ENCODE measurements around the gene CIC.

CIC gene

DNA sequence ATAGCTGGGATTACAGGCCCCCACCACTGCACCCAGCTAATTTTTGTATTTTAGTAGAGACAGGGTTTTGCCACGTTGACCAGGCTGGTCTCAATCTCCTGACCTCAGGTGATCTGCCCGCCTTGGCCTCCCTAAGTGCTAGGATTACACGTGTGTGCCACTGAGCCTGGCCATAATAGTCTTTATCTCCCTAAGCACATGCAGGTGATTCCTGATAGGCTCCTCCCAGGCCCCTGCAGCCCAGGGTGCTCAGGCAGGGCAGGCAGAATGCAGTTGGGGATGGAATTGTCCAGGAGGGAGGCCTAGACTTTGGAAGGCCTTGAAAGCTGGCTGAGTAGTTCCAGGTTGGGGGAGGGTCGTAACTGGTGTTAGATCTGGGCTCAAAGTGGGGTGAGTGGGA lies 40.4 kb upstream of the CIC start:
- TF ChIP-seq, protein P1, sequence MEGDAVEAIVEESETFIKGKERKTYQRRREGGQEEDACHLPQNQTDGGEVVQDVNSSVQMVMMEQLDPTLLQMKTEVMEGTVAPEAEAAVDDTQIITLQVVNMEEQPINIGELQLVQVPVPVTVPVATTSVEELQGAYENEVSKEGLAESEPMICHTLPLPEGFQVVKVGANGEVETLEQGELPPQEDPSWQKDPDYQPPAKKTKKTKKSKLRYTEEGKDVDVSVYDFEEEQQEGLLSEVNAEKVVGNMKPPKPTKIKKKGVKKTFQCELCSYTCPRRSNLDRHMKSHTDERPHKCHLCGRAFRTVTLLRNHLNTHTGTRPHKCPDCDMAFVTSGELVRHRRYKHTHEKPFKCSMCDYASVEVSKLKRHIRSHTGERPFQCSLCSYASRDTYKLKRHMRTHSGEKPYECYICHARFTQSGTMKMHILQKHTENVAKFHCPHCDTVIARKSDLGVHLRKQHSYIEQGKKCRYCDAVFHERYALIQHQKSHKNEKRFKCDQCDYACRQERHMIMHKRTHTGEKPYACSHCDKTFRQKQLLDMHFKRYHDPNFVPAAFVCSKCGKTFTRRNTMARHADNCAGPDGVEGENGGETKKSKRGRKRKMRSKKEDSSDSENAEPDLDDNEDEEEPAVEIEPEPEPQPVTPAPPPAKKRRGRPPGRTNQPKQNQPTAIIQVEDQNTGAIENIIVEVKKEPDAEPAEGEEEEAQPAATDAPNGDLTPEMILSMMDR (IDR thresholded peaks at IDR 0.05; ENCODE audit: borderline replicate concordance, insufficient read depth, low read depth, low read length): no peak
- no peak overlapping the region for H3K4me3 ChIP-seq (ENCODE audit: low read depth, low read length)

DNA sequence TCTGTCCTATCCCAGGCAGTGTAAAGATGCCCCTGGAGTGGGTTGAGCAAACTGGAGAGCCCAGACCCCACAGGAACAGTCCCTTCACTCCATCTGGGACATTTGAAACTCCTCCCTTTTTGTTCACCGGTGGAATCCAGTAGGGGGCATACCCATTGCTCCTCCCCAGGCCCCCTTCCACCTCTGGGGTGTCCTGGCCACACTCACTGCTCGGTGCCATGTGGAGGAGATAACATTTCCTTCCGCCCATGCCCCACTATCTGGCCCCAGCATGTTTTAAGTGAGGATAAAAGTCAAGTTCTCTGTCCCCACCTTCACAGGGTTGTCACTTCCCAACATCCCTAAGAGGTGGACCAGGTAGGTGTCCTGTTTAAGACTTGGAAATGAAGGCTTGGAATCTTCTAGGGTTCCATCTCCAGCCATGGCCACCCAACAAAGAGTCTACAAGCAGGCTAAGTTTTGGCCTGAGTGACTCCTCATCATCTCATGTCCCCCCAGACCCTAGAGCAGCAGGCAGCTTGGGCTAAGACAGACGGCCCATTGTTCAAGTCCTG lies 39.7 kb upstream of the CIC start:
- TF ChIP-seq, protein P1 (IDR thresholded peaks at IDR 0.05; ENCODE audit: borderline replicate concordance, insufficient read depth, low read depth, low read length): no peak
- no peak overlapping the region for H3K4me3 ChIP-seq (ENCODE audit: low read depth, low read length)

DNA sequence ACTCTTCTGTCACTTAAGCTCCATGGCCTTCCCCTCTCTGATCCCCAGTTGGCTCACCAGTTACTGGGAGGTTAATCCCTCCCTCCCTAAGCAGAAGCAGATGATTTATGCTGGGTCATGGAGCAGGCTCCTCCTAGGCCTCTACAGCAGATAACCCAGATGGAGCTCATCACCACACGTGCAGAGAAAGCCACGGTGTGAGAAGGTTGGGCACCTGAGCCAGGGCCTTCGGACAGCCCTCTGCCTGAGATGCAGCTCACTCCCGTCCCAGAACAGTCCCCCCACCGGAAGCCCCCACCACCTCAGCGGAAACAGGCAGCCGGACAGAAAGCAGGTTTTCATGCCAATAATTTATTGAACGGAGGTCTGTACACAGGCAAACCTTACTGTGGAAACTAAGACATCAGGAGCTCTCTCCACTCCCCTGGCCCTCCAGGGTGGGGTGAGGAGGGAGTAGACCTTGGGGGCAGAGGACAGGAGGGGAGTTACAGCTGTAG lies 39.1 kb upstream of the CIC start:
- no peak overlapping the region for H3K4me3 ChIP-seq (ENCODE audit: low read depth, low read length)
- TF ChIP-seq, protein P1 (IDR thresholded peaks at IDR 0.05; ENCODE audit: borderline replicate concordance, insufficient read depth, low read depth, low read length): no peak

DNA sequence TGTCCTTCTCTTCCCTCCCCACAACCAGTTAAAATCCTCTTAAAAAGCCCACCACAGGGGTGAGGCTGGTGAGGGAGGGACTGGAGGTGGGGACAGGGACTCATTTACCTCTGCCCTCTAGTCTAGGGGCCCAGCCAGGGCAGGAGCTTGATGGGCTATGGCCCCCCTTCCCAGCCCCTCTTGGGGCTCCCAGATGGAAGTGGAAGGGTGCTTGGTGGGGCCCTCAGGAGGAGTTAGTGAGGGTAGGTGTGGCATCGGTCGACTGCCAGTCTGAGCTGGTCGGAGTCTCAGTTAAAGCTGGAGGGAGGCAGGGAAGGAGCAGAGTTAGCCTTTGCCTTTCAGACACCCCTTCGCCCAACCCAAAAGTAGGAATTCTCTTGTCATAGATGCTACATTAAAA lies 38.5 kb upstream of the CIC start:
- no peak overlapping the region for H3K4me3 ChIP-seq (ENCODE audit: low read depth, low read length)
- TF ChIP-seq, protein P1 (IDR thresholded peaks at IDR 0.05; ENCODE audit: borderline replicate concordance, insufficient read depth, low read depth, low read length): no peak

DNA sequence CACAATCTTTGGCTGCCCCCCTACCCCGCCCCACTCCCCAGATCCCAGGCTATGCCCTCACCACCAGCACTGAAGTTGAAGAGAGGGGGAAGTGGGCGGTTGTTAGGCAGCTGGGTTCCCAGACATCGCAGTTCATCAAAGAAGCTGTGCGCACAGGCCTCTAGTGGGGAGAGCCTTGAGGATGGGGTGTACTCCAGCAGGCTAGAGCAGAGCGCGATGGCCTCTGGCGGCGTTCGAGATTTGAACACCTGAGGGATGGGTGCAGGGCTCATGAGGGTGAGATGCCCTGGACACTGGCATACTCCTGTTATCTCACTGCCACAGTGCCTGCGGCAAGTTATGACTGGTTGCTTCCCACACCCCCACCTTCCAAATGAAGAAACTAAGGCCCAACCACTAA lies 36.6 kb upstream of the CIC start:
- TF ChIP-seq, protein P1 (IDR thresholded peaks at IDR 0.05; ENCODE audit: borderline replicate concordance, insufficient read depth, low read depth, low read length): no peak
- H3K4me3 ChIP-seq (ENCODE audit: low read depth, low read length): no peak overlapping the region

DNA sequence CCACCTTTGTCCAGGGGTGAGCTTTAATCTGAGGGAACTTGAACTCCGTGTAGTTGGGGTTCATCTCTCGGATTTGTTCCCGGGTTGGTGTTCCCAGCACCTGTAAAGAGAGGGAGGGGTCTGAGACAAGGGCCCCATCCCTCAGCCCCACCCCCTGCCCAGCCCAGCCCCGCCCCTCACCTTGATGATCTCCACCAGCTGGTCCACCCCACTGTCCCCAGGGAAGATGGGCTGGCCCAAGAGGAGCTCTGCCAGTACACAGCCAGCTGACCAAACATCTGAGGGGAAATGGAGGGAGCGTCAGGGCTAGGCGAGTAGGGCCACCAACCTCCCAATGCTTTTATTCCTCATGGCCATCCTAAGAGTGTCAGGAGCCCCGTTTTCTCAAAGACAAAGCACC lies 35.9 kb upstream of the CIC start:
- TF ChIP-seq, protein P1 (IDR thresholded peaks at IDR 0.05; ENCODE audit: borderline replicate concordance, insufficient read depth, low read depth, low read length): no peak
- no peak overlapping the region for H3K4me3 ChIP-seq (ENCODE audit: low read depth, low read length)

DNA sequence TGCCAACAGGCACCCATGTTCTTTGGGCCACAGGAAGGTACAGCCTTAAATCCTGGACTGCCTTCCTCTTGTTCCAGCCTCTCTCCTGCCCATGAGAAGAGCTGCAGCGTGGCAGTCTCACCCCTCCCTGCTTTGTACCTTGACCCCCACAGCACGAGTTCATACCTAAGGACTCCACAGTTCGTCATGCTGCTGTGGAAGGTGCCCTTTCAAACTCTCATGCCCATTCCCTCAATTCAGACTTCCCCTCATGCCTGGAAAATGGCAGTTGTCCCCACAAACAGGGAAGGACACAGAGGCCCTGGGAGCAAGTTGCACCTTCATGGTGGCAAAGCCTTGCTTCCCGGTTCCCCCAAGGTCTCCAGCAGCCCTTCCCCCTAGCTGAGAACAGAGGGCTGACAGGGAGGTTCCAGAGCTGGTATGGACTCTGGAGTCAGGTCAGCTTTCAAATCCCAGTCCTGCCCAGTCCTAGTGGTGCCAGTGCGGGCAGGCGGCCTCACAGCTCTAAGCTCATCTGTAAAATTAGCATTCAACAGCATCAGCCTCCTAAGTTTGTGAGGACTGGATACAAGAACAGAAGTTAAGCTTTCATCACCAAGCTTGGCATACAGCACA lies 35.3 kb upstream of the CIC start:
- H3K4me3 ChIP-seq (ENCODE audit: low read depth, low read length): no peak overlapping the region
- TF ChIP-seq, protein P1 (IDR thresholded peaks at IDR 0.05; ENCODE audit: borderline replicate concordance, insufficient read depth, low read depth, low read length): no peak

Measured in GM12875 (cell line).